GM12878 (cell line): ENCODE results near the gene RAB2B.

Source experiments
- ASH2L ChIP-seq: fragments of 300-600, 200-600 bp; sonication (generic); IDR thresholded peaks from 2 replicates; pipeline ENCODE4 v1.6.1; 2017; ENCODE audit warnings: low read depth, mild to moderate bottlenecking, borderline replicate concordance
- ATF3 ChIP-seq: IDR thresholded peaks from 2 replicates; pipeline ENCODE4 v1.6.1; 2011; ENCODE audit warnings: low read depth, mild to moderate bottlenecking, low read length, moderate library complexity, borderline replicate concordance; ENCODE audit errors: extremely low read depth
- BCLAF1 ChIP-seq: fragments of 450-650 bp; IDR thresholded peaks from 2 replicates; pipeline ENCODE4 v1.6.1; 2017; ENCODE audit warnings: antibody characterized with exemption, mild to moderate bottlenecking, moderate library complexity
- EGR1 ChIP-seq, 2 experiments: IDR thresholded peaks; 1 replicate in 1 of 2; 2 replicates in 1 of 2; pipeline ENCODE4 v1.6.1; 2011 to 2012; ENCODE audit warnings: low read depth in 2 of 2, low read length in 2 of 2, borderline replicate concordance in 1 of 2, mild to moderate bottlenecking in 1 of 2, moderate library complexity in 1 of 2
- FOXK2 ChIP-seq: fragments of 450-650 bp; IDR thresholded peaks from 2 replicates; pipeline ENCODE4 v1.6.1; 2017; ENCODE audit warnings: mild to moderate bottlenecking, moderate library complexity
- JUND ChIP-seq: IDR thresholded peaks from 2 replicates; pipeline ENCODE4 v1.6.1; 2012; ENCODE audit warnings: low read depth, mild to moderate bottlenecking, low read length, improper control_type of control experiment, moderate library complexity
- POLR2AphosphoS5 ChIP-seq: IDR thresholded peaks from 2 replicates; pipeline ENCODE4 v1.6.1; 2011; ENCODE audit warnings: mild to moderate bottlenecking, low read length, inconsistent platforms
- RFX5 ChIP-seq: IDR thresholded peaks from 2 replicates; pipeline ENCODE4 v1.6.1; 2011; ENCODE audit warnings: low read depth, low read length, improper control_type of control experiment

GRCh38 chr14:21521501-21521900 lies 44.7 kb upstream of the RAB2B start:
- TF ChIP-seq BCLAF1 (no peak), POLR2AphosphoS5 (no peak), ASH2L (no peak), EGR1 (IDR thresholded peaks at IDR 0.05; ENCODE audit: borderline replicate concordance in 1 of 2, low read depth in 2 of 2, low read length in 2 of 2) (no peak), ATF3 (no peak), FOXK2 (no peak), RFX5 (no peak), JUND (no peak)
